HG02623 (cell line): ENCODE measurements around the gene UBQLN1.
"Not testable (repeated sequence)": the region's sequence is repeated elsewhere in the genome, so short reads cannot be mapped to it uniquely, and the experiment has no call there.

Experiments used
- ATAC-seq: cut with Tn5 transposase; IDR thresholded peaks from one replicate; pipeline ENCODE4 v1.9.1; 2021; ENCODE audit warnings: moderate library complexity; ENCODE audit not compliant: unreplicated experiment

UBQLN1 gene

GRCh38 chr9:83707768-83708514 lies at the start of gene UBQLN1:
Gene UBQLN1, minus strand, starts transcription at chr9:83707958. Its CDS starts 279 bp downstream, at chr9:83707679.
- peak; percentile 69 for ATAC-seq

GRCh38 chr9:83754383-83754977 lies 46.7 kb upstream of the UBQLN1 start:
- ATAC-seq: peak; percentile 80

DNA sequence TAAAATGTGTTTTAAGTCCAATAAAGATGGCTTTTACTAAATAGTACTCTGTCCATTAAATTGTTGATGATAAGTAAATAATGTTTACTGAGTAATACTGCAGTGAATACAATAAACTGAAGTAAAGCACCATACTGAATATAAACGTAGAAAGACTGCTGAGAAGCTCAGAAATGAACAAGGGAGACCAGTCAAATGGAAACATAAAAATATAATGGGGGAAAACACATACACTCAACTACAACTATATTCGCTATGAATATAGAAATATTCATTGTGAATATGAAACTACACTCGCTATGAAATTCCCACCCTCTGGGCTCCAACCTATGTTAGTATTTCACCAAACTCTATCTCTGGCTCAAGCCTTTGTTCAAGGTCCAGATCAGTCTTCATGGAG lies 41.9 kb upstream of the UBQLN1 start:
- ATAC-seq: no peak

- ATAC-seq: no peak
These were observed 36.4 kb upstream of the UBQLN1 start for GRCh38 chr9:83744206-83744605.

DNA sequence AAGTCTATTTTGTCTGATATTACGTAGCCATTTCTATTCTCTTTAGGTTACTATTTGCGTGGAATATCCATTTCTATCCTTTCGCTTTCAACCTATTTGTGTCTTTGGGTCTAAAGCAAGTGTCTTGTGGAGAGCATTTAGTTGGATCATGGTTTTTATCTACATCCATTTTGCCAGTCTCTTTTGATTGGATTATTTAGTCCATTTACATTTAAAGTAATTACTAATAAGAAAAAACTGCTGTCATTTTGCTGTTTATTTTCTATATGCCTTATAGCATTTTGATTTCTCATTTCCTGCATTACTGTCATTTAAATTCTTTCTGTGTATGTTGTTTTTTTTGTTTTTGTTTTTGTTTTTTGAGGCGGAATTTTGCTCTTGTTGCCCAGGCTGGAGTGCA lies 26.0 kb upstream of the UBQLN1 start:
- ATAC-seq: no peak

DNA sequence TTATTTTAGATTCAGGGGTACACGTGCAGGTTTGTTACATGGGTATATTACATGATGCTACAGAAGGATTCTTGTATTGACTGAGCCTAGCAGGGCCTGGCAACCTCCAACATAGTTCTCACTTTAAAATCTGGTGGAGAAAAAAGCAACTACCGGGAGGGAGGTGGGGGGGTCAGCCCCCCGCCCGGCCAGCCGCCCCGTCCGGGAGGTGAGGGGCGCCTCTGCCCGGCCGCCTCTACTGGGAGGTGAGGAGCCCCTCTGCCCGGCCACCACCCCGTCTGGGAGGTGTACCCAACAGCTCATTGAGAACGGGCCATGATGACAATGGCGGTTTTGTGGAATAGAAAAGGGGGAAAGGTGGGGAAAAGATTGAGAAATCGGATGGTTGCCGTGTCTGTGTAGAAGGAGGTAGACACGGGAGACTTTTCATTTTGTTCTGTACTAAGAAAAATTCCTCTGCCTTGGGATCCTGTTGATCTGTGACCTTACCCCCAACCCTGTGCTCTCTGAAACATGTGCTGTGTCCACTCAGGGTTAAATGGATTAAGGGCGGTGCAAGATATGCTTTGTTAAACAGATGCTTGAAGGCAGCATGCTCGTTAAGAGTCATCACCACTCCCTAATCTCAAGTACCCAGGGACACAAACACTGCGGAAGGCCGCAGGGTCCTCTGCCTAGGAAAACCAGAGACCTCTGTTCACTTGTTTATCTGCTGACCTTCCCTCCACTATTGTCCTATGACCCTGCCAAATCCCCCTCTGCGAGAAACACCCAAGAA lies 21.0 kb upstream of the UBQLN1 start:
- not testable (repeated sequence) for ATAC-seq

DNA sequence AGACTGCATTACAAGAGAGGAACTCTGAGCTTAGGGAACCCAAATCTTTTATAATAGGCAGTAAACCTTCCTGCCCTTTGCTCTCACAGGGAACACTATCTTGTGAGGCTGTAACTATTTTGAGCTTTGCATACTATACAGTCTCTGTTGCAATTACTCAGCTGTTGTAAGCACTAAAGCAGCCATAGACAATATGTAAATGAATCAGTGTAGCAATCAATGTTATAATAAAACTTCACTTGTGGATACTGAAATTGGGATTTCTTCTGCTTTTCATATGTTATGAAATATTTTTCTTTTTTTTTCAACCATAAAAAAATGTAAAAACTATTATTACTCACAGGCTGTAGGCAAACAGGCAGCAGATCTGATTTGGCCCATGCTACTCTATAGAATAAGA lies 16.7 kb upstream of the UBQLN1 start:
- no peak for ATAC-seq

- ATAC-seq: no peak
These were observed 15.2 kb upstream of the UBQLN1 start for GRCh38 chr9:83722726-83723495.

GRCh38 chr9:83721509-83721908 lies 13.8 kb upstream of the UBQLN1 start:
- ATAC-seq: no peak

- no peak for ATAC-seq
These were observed 8.0 kb upstream of the UBQLN1 start for GRCh38 chr9:83715794-83716193.

GRCh38 chr9:83715221-83715620 lies 7.5 kb upstream of the UBQLN1 start:
- ATAC-seq: no peak

DNA sequence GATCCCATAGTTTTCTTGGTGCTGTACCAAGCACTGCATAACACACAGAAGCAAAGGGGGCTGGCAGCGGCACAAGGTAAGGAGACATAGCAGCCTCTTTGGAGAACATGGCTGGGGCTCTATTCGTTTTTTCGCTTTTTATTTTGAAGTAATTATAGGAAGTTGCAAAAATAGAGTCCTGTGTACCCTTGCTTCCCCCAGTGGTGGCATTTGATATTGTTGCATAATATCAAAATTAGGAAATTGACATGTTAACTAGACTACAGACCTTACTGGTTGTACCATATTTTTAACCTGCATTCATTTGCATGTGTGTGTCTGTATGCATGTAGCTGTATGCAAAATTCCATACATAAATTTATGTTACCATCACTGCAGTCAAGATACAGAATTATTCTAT lies 6.6 kb upstream of the UBQLN1 start:
- no peak for ATAC-seq

GRCh38 chr9:83708515-83709158 lies 879 bp upstream of the UBQLN1 start:
- ATAC-seq: peak; percentile 43

- ATAC-seq: peak; percentile 44
These were observed 315 bp downstream of the UBQLN1 start for GRCh38 chr9:83707518-83707767.

- ATAC-seq: peak; percentile 17
These were observed 861 bp downstream of the UBQLN1 start for GRCh38 chr9:83706676-83707517.

DNA sequence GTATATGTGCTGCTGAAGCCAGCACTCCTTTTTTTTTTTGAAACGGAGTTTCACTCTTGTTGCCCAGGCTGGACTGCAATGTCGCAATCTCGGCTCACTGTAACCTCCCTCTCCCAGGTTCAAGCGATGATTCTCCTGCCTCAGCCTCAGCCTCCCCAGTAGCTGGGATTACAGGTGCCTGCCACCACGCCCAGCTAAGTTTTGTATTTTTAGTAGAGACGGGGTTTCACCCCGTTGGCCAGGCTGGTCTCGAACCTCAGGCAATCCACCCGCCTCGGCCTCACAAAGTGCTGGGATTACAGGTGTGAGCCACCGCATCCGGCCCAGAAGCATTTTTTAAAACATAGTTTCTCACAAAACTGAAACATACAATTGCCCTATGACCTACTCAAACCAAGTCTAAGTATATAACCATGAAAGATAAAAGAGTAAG lies 2.5 kb downstream of the UBQLN1 start:
- not testable (repeated sequence) for ATAC-seq

DNA sequence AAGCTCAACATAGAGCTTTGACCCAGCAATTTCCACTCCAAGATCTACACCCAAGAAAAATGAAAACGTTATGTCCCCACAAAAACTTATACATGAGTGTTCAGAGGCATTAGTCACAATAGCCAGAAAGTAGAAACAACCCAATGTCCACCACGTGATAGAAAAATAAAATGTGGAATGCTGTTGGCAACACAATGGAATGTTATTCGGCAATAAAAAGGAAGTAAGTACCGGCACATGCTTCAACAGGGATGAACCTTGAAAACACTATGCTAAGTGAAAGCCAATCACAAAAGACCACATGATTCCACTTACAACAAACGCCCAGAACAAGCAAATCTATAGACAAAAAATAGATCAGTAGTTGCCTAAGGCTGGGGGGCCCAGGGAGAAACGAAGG lies 6.0 kb downstream of the UBQLN1 start:
- no peak for ATAC-seq

- ATAC-seq: no peak
These were observed 6.5 kb downstream of the UBQLN1 start for GRCh38 chr9:83701286-83701685.

DNA sequence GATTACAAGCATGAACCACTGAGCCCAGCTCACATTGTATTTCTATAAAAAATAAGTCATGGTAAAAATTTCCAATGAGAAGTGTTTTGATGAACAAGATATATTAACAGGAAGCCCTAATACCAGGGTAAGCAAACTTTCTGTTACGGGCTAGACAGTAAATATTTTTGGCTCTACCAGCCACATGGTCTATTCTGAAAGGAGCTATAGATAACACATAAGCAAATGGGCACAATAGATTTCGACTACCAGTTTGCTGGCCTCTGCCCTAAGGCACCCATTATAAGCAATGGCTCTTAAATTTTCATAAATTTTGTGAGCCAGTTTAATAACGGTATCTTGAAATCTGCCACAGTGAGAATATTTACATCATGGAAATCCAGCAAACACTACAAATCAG lies 8.1 kb downstream of the UBQLN1 start:
- peak; percentile 44 for ATAC-seq

- peak; percentile 27 for ATAC-seq
These were observed 8.7 kb downstream of the UBQLN1 start for GRCh38 chr9:83698976-83699585.
